M059J (cell line): ENCODE measurements around the gene SLC34A1. TPM values are rescaled to one million over a fixed set of nuclear protein-coding genes. Genes with fewer than 3 reads are reported as not detected.

Experiments used
- DNase-seq: peaks from one replicate; pipeline ENCODE4 v3.0.0-alpha.2; 2012; ENCODE audit warnings: low read depth
- total RNA-seq: library from RNA; depleted of rRNA; stranded (reverse); fragments of >200 nt; shearing (Covaris generic); gene quantifications from 2 replicates; pipeline ENCODE4 v1.2.3, GENCODE V29; 2014

SLC34A1 gene
- total RNA-seq, 1 experiment from 2014 or later, result 0.02 TPM

DNA sequence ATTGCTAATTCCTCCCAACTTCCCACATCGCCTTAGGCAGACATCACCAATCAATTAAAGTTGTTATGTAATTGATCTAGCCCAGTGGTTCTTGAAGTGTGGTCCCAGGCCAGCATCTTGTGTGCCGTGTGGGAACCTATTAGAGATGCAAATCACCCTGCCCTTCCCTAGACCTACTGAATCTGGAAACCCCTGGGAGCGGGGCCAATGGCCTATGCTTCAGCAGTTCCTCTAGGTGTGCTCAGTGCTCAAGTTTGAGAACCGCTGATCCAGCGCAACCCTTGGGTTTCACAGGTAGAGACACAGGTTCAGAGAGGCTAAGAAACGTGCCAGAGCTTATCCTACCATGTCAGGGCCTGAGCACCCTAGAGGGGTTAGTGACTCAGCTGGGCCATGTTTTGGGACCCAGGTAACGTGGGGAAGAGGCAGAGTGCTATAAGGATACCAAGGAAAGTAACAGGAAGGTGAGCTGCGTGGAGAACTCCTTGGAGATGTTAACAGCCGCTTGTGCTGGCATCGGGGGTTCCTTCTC lies 4.4 kb downstream of the SLC34A1 start:
- DNase-seq, result no peak

DNA sequence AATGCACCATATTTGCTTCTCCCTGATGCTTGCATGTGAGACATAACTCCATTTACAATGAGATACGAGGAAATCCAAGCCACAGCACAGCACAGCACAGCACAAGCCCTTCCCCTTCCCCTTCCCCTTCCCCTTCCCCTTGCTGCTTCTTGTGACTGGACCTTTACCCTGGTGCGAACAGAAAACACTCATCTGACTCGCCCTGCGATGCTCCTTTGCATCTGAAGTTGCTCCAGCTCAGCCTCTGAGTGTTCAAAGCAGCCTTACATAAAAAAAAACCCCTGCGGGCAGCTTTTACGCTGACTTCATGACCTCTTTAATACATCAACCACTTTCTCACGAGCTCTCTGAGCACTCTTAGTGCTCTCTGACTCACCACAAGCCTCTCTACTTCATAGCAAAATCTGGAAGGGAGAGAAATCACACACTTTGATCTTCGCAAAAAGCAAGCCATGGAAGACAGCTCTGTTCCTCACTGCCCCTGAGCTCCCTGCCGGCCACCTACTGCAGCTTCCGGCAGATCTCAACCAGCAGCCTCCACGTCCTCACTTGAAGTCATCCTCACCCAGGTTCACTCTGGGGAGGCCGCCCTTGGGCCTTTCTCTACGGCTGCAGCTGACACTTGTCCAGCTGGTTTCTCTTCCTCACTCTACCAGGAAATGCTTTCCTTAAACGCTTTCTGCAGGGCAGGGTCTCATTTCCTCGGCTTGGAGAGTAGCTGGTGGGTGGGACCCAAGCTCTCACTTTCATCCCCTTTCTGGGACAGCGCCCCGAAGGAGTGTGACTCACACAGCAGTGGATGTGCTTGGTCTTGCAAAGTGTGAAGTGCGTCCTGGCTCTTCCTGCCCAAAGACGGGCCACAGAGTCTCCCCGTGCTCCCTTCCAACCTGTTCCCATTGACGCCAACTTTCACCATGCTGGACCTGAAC lies 5.3 kb downstream of the SLC34A1 start:
- peak; percentile 98 for DNase-seq

GRCh38 chr5:177390363-177391300 lies 6.4 kb downstream of the SLC34A1 start:
- DNase-seq, result peak; percentile 84

GRCh38 chr5:177392765-177393164 lies 8.5 kb downstream of the SLC34A1 start:
- DNase-seq, result no peak

DNA sequence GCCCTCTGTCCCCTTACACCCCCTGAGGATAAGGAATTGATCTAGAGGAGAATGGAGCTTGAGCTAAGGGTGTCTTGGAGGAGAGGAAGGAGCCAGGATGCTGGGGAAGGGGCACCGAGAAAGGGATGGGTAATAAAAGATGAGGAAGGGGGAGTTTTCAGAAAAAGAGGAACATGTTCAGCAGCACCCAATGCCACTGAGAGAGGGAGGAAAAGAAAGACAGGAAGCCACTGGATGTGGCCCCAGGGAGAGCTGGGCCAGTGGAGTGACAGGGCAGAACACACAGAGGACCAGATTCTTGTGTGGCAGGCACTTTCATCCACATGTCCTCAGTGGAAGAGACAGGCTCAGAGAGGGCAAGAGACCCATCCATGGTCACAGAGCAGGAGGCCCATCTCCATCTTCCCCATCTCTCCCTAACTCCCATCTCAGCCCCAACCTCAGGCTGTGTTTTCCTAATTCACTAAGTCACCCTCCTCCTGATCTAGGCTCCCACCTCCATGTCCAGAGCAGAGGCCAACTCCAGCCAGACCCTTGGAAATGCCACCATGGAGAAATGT lies 9.1 kb downstream of the SLC34A1 start:
- DNase-seq, result no peak

DNA sequence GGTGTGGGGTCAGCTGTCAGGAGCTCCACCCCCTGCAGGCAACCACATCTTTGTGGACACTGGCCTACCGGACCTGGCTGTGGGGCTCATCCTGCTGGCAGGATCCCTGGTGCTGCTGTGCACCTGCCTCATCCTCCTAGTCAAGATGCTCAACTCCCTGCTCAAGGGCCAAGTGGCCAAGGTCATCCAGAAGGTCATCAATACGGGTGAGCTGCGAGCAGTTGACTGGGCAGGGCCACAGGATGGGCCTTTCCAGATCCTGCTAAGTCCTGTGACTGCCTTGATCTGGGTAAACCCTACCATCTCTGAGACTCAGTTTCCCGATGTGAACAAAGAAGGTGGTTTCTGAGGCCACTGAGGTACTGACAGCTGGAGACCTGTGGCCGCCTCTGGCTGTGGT lies 9.8 kb downstream of the SLC34A1 start:
- DNase-seq, result no peak

DNA sequence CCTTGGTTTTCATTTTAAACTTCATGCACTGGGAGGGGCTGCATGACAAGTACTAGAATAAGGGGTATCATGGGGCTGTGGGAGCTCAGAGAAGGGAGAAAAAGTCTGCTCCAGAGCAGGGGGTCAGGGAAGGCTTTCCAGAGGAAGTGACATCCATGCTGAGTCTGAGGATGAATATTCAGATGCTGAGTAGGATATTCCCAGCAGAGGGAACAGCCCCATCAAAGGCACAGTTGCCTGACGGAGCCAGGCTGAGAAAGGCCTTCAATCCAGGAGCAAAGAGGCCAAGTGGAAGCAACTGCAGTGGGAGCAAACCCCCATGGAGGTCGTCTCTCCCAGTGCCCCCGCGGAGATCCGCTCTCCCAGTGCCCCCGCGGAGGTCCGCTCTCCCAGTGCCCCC lies 11.8 kb downstream of the SLC34A1 start:
- DNase-seq, result no peak

DNA sequence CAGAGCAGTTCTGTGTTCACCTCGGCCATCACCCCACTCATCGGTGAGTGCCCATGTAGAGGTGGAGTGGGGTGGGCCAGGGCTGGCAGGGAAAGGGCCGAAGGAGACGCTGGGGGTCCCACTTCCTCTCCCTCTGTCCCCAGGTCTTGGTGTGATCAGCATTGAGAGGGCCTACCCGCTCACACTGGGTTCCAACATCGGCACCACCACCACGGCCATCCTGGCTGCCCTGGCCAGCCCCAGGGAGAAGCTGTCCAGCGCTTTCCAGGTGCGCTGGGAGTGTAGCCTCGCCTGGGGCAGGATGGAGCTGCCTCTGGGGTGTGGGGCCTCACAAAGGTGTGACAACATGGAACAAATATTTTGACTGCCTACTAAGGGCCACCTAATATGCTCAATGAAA lies 12.6 kb downstream of the SLC34A1 start:
- no peak for DNase-seq

DNA sequence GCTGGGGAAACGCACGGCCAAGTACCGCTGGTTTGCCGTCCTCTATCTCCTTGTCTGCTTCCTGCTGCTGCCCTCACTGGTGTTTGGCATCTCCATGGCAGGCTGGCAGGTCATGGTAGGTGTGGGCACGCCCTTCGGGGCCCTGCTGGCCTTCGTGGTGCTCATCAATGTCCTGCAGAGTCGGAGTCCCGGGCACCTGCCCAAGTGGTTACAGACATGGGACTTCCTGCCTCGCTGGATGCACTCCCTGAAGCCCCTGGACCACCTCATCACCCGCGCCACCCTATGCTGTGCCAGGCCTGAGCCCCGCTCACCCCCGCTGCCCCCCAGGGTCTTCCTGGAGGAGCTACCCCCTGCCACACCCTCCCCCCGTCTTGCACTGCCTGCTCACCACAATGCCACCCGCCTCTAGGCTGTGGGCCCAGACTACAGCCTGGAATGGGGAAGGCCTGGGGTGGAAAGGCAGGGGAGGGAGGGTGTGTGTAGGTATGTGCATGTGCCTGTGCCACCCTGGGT lies 13.7 kb downstream of the SLC34A1 start:
- DNase-seq, result no peak

GRCh38 chr5:177399997-177400868 lies 16.0 kb downstream of the SLC34A1 start, which contains the start of gene PFN3:
TSS of gene PFN3 (minus strand) at chr5:177400661. CDS start at chr5:177400576, 85 bp downstream.
- no peak for DNase-seq

DNA sequence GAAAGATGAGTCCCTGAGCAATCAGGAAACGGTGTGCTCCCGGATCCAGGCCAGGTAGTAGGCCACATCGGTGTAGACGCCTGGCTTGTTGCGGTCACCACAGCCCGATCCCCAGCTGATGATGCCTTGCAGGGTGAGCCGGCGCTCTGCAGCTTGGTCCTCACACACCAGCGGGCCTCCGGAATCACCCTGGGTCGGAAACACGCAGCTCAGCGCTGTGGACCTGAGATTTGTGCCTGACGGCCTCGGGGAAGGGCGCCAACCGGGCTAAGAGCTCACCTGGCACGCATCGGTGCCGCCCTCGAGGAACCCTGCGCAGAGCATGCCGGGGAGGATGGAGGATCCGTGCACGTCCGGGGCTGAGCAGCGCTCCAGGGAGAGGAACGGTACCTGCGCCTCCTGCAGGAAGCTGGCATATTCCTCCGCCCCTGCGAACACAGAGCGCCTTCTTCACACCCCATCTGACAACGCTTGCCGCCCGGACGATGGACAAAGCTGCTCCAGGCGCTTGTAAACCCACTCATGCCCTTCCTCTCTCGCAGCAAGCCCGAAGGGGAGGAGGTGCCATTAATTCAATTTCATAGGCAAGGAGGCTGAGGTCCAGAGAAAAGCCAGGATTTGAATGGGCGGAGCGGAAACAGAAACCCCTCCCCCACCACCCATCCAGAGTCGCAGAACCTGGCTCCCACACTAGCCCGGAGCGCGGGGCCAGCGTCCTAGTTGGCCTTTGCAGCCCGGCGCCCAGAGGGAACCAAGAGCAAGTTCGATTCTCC lies 18.2 kb downstream of the SLC34A1 start:
- DNase-seq, result peak; percentile 70

DNA sequence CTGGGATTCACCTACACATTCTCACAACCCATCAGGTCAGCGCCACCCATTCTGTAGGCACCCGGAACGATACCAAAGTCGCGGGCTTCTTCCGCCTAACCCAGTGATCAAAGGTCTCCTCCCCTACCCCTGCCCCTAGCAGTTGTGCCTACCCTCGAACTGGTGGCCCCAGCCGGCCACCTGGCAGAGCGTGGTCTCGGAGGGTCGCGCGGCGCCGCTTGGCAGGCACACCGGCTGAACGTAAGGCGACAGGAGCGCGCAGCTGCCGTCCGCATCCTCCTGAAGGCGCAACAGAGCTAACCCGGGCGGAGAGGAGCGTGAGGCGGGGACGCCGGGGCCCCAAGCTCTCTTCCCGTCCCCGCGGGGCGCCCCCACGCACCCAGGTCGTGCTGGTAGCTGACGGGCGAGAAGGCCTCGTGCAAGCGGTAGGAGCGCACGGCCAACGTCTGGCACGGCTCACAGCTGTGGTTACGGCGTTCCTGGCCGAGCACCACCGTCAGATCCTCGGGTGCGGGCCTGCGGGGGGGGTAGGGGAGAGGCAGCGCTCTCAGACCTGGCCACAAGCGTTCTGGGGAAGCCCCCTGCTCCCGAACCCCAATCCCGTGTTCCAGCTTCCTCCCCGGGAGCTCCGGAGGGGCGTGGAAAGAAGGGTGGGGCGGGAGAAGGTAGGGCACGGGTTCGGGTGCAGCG lies 19.0 kb downstream of the SLC34A1 start:
- peak; percentile 42 for DNase-seq

DNA sequence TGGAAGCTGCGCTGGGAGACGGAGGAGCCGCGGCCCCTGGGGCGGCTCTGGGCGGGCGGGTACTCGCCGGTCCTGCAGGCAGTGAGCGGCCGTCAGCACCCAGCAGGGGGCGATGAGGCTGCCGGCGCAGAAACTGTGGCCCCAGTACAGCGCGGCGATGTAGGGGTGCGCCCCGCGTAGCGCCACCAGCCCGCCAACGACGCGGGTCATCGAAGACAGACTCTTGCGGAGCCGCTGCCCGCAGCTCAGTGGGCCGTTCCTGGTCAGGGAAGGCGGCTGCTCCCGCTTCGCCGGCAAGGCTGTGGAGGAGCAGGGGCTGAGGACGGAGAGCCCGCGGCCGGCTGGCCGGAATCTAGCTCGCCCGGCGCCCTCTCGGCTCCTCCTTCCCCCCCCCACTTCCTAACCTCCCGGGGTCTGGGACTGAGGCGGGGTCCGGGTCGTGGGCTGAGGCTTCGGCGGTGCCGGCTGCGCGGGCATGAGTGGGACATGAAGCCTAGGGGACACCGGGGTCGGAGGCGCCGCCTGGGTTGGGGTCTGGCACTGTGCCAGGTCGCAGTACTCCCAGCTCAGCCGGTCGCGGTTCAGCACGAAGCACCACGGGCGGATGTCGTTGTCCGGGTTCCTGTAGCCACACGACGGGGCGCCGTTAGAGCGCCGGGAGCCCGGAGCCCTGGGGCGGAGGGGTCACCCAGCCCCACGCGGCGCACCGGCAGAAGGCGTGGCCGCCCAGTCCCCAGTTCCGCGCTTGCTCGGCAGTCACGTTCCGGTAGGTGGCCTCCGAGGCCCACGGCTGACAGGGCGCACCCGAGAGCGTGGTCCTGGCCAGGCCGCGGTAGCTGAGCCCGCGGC lies 19.8 kb downstream of the SLC34A1 start:
- DNase-seq, result peak; percentile 83

DNA sequence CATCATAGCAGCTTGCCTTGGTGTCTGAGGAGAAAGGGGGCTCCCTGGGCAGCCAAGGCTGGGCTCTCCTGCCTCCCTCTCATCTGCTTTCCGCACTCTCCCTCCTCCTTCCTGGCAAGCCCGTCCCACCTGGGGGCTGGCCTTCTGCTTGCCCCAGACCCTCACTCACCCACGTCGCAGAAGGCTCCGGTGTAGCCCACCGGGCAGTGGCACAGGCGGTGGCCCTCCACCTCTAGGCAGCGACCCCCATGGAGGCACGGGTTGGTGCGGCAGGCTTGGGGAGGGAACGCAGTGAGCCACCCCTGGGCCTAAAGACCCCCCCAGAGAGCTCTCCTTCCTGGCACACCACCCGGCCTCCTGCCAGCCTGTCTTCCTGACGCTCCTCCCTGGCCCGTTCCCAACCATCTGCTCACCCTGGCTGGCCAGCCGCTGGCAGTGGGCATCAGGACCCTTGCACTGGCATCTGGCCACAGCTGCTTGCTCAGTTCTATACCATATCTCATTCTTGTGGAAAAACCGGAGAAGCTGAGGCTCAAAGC lies 20.5 kb downstream of the SLC34A1 start:
- DNase-seq, result no peak

DNA sequence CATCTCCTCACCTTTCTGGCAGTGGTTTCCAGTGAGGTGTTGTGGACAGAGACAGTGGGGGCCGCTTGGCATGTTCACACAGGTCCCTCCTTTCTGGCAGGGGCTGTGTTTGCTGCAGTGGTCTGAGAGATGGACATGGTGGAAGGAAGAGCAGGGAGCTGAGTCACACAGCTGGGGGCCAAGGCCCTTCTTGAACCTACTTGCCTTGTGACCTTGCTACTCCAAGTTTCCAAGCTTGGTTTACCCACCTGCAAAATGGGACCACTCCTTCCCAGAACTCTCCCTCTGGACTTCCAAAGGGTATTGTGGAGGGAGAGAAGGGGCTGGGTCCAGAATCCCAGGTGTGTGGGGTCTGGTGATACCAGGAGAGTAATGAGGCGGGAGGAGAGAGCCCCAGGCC lies 21.1 kb downstream of the SLC34A1 start:
- DNase-seq, result no peak

DNA sequence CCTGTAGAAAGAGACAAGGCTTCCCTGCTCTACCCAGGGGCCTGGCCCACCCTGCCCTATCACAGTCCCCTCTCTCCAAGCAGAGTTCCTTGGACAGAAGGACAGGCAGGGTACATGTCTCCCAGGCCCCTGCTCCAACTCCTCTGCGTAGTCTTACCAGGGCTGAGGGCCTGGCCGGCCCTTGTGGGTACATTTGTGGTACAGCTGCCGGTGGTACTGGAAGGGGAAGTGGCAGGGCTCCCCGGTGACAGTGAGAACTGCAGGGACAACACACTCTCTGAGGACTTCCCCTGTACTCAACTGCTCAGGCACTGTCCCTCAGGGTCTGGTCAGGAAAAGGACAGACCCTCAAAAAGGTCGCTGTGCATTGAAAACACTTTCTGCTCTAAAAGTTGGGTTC lies 21.6 kb downstream of the SLC34A1 start:
- no peak for DNase-seq

GRCh38 chr5:177409043-177409801 lies 25.0 kb downstream of the SLC34A1 start, which contains the start of gene F12:
TSS of gene F12 (minus strand) at chr5:177409564. CDS start at chr5:177409527, 37 bp downstream.
- DNase-seq, result no peak
